ENCODE measurements around the gene WWC2.

WWC2 gene

DNA sequence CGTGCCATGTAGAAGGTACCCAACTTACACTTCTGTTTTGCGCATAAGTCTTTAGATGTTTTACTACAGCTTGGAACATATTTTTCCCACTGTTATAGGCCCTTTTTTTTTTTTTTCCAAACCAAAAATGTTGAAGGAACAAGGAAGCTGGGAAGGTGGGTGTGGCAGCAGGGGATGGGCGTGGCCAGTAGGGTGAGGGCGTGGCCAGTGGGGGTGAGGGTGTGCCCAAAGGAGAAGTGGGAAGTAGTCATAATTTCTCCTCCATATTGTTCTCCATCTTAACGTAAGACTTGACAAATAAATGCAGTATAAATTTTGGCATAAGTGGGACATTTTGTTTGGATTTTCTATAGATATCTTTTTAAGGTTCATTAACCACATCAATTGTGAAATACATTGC is 190.6 kb downstream of the WWC2 start:
- H3K27me3 Mint-ChIP-seq, result peaks cover 16% of the 10 kb centered on the region
- H3K36me3 Mint-ChIP-seq (ENCODE audit: insufficient read depth), result peaks cover 3% of the 10 kb centered on the region
- ATAC-seq (replicated peaks; ENCODE audit: extremely low read depth, poor library complexity, severe bottlenecking), result no peak
- no peak overlapping the region for H3K4me3 Mint-ChIP-seq
- H3K27ac Mint-ChIP-seq (ENCODE audit: low read depth), result no peak overlapping the region
- H3K9me3 Mint-ChIP-seq, result no peaks in the 10 kb centered on the region
- DNase-seq (ENCODE audit: low spot score in 2 of 2), result no peak
- no peaks in the 10 kb centered on the region for H3K4me1 Mint-ChIP-seq

DNA sequence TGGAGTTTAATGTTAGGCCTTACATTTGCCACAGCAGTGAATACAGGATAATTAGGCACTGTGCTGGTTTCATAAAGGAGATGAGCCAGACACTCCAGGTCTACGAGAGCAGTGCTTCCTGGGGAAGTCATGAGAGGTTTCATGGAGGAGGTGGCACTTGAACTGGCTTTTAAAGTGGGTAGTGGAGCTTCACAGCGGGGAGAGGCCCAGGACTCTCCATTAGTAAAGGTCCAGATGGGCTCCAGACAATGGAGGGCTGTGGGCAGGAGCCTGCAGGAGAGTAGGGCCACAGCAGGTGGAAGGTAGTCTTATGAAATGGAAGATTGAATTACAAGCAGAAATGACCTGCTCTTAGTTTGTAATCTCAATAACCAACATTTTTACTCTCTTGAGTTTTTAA is 192.0 kb downstream of the WWC2 start:
- no peak overlapping the region for H3K27ac Mint-ChIP-seq (ENCODE audit: low read depth)
- peaks cover 12% of the 10 kb centered on the region for H3K27me3 Mint-ChIP-seq
- DNase-seq (ENCODE audit: low spot score in 2 of 2) (no peak), ATAC-seq (replicated peaks; ENCODE audit: extremely low read depth, poor library complexity, severe bottlenecking) (no peak)
- H3K9me3 Mint-ChIP-seq, result no peaks in the 10 kb centered on the region
- H3K4me1 Mint-ChIP-seq, result no peaks in the 10 kb centered on the region
- H3K4me3 Mint-ChIP-seq, result no peak overlapping the region
- peaks cover 3% of the 10 kb centered on the region for H3K36me3 Mint-ChIP-seq (ENCODE audit: insufficient read depth)

DNA sequence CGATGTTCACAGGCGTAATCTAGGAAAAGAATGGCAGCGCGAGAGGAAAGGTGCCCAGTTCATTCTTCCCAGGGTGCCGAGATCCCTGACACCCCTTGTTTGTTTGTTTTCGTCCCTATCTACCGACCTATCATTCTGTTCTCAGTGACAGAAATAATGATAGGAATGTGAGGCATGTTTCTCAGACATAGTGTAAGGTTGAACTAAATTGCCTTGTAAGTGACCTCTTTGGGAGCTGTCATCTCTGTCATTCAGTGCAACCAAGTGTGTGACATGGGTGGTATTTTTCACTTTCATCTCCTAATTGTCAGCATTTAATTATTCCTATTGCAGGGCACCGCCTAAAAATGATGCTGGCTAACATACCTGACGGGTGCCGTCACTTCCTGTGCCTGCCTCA is 196.7 kb downstream of the WWC2 start:
- H3K9me3 Mint-ChIP-seq, result no peaks in the 10 kb centered on the region
- H3K36me3 Mint-ChIP-seq (ENCODE audit: insufficient read depth), result peaks cover 1% of the 10 kb centered on the region
- DNase-seq (ENCODE audit: low spot score in 2 of 2) (no peak), ATAC-seq (replicated peaks; ENCODE audit: extremely low read depth, poor library complexity, severe bottlenecking) (no peak)
- H3K27ac Mint-ChIP-seq (ENCODE audit: low read depth), result no peak overlapping the region
- no peaks in the 10 kb centered on the region for H3K4me1 Mint-ChIP-seq
- H3K27me3 Mint-ChIP-seq, result peaks cover 11% of the 10 kb centered on the region
- H3K4me3 Mint-ChIP-seq, result no peak overlapping the region

DNA sequence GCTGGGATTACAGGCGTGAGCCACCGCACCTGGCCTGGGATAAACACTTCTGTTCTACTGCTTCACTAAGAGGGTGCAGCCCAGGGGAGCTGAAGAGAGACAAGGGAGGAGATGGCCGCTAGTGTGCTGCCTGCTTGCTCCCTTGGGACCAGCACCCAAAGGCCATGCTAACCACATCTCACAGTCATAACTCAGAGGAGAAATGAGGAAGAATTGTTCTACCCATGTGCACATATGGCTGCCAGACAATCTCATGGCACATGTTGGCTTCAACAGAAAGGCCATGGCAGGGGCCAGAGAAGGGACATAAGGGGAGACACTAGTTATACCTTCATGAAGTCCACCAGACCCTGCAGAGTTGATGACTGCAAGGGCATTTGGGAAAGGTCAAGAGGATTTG is 198.6 kb downstream of the WWC2 start:
- Mint-ChIP-seq H3K36me3 (ENCODE audit: insufficient read depth) (peaks cover 1% of the 10 kb centered on the region), H3K4me3 (no peak overlapping the region), H3K9me3 (no peaks in the 10 kb centered on the region), H3K27me3 (peaks cover 11% of the 10 kb centered on the region), H3K27ac (ENCODE audit: low read depth) (no peak overlapping the region), H3K4me1 (no peaks in the 10 kb centered on the region)
- DNase-seq (ENCODE audit: low spot score in 2 of 2) (no peak), ATAC-seq (replicated peaks; ENCODE audit: extremely low read depth, poor library complexity, severe bottlenecking) (no peak)

GRCh38 chr4:183299464-183299863 is 200.4 kb downstream of the WWC2 start:
- no peak for ATAC-seq (replicated peaks; ENCODE audit: extremely low read depth, poor library complexity, severe bottlenecking)
- H3K27ac Mint-ChIP-seq (ENCODE audit: low read depth), result no peak overlapping the region
- H3K27me3 Mint-ChIP-seq, result peaks cover 18% of the 10 kb centered on the region
- no peaks in the 10 kb centered on the region for H3K4me1 Mint-ChIP-seq
- H3K9me3 Mint-ChIP-seq, result no peaks in the 10 kb centered on the region
- DNase-seq (ENCODE audit: low spot score in 2 of 2), result no peak
- H3K36me3 Mint-ChIP-seq (ENCODE audit: insufficient read depth), result no peaks in the 10 kb centered on the region
- H3K4me3 Mint-ChIP-seq, result no peak overlapping the region

DNA sequence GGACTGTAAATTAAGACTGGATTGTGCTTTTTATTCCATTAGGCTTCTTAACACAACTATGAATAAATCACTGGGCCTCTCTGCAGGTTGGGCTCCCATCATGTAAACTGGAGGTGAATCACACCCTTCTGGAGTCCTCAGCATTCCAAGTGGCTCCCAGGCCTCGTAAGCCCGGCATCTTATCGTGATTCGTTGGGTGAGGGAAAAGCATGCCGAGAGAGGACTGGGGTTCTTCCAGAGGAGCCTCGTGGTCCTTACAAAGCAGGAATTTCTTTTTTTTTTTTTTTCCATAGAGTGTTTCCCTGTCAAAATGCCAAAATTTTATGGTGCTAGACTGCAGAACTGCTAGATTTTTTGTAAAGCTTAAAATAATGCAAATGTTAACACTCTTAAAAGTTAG is 201.0 kb downstream of the WWC2 start:
- no peak for DNase-seq (ENCODE audit: low spot score in 2 of 2)
- H3K27ac Mint-ChIP-seq (ENCODE audit: low read depth), result no peak overlapping the region

DNA sequence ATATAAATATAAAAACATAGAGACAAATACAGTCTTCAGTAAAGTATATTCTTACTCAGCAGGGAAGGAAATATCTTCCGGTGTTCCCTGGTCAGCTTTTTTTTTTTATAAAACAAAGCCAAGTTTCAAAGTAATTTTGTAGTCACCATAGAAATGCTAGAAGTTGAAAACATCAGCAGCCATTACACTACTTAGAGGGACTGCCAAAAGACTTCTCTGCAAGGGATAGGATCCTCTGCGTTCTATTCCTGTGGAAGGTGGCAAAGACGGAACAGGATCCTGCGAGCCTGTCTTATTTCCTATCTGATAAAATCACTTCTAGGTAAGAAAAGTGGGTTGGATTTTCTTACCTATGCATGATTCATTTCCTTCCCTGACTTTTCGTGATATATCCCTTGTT is 201.6 kb downstream of the WWC2 start:
- Mint-ChIP-seq H3K9me3 (no peaks in the 10 kb centered on the region), H3K27ac (ENCODE audit: low read depth) (no peak overlapping the region), H3K27me3 (peaks cover 30% of the 10 kb centered on the region), H3K4me3 (no peak overlapping the region), H3K36me3 (ENCODE audit: insufficient read depth) (no peaks in the 10 kb centered on the region), H3K4me1 (no peaks in the 10 kb centered on the region)
- DNase-seq (ENCODE audit: low spot score in 2 of 2) (no peak), ATAC-seq (replicated peaks; ENCODE audit: extremely low read depth, poor library complexity, severe bottlenecking) (no peak)

More for the DNA sequence above, 201.0 kb downstream of the WWC2 start:
- no peak overlapping the region for H3K4me3 Mint-ChIP-seq
- ATAC-seq (replicated peaks; ENCODE audit: extremely low read depth, poor library complexity, severe bottlenecking), result no peak
- H3K27me3 Mint-ChIP-seq, result peaks cover 24% of the 10 kb centered on the region
- no peaks in the 10 kb centered on the region for H3K9me3 Mint-ChIP-seq
- no peaks in the 10 kb centered on the region for H3K4me1 Mint-ChIP-seq
- H3K36me3 Mint-ChIP-seq (ENCODE audit: insufficient read depth), result no peaks in the 10 kb centered on the region

- no peak for DNase-seq (ENCODE audit: low spot score in 2 of 2)
- no peaks in the 10 kb centered on the region for H3K36me3 Mint-ChIP-seq (ENCODE audit: insufficient read depth)
- no peak for ATAC-seq (replicated peaks; ENCODE audit: extremely low read depth, poor library complexity, severe bottlenecking)
- H3K27me3 Mint-ChIP-seq, result peaks cover 30% of the 10 kb centered on the region
- H3K27ac Mint-ChIP-seq (ENCODE audit: low read depth), result no peak overlapping the region
- H3K4me3 Mint-ChIP-seq, result no peak overlapping the region
- no peaks in the 10 kb centered on the region for H3K9me3 Mint-ChIP-seq
- H3K4me1 Mint-ChIP-seq, result no peaks in the 10 kb centered on the region
These were observed 204.2 kb downstream of the WWC2 start for GRCh38 chr4:183303301-183303700.

GRCh38 chr4:183304067-183304466 is 205.0 kb downstream of the WWC2 start:
- peaks cover 30% of the 10 kb centered on the region for H3K27me3 Mint-ChIP-seq
- H3K36me3 Mint-ChIP-seq (ENCODE audit: insufficient read depth), result no peaks in the 10 kb centered on the region
- DNase-seq (ENCODE audit: low spot score in 2 of 2), result no peak
- no peak overlapping the region for H3K4me3 Mint-ChIP-seq
- H3K9me3 Mint-ChIP-seq, result no peaks in the 10 kb centered on the region
- no peak for ATAC-seq (replicated peaks; ENCODE audit: extremely low read depth, poor library complexity, severe bottlenecking)
- no peaks in the 10 kb centered on the region for H3K4me1 Mint-ChIP-seq
- H3K27ac Mint-ChIP-seq (ENCODE audit: low read depth), result no peak overlapping the region

GRCh38 chr4:183304538-183304937 is 205.5 kb downstream of the WWC2 start:
- H3K27me3 Mint-ChIP-seq, result peaks cover 25% of the 10 kb centered on the region
- no peak overlapping the region for H3K4me3 Mint-ChIP-seq
- H3K9me3 Mint-ChIP-seq, result no peaks in the 10 kb centered on the region
- no peaks in the 10 kb centered on the region for H3K4me1 Mint-ChIP-seq
- no peaks in the 10 kb centered on the region for H3K36me3 Mint-ChIP-seq (ENCODE audit: insufficient read depth)
- ATAC-seq (replicated peaks; ENCODE audit: extremely low read depth, poor library complexity, severe bottlenecking) (no peak), DNase-seq (ENCODE audit: low spot score in 2 of 2) (no peak)
- no peak overlapping the region for H3K27ac Mint-ChIP-seq (ENCODE audit: low read depth)

DNA sequence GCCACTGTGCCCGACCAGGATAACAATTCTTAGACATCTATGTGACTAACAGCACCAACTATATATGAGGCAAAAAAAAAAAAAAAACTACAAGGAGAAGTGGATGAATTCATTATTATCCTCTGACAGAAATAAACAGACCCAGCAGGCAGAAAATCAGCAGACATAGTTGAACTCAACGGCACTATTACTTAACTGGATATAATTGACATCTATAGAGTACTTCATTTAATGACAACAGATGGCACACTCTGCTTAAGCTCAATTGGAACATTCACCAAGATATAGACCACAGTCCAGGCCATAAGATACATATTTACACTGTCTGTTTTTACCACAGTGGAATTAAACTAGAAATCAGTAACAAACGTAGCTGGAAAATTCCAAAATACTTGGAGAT is 207.8 kb downstream of the WWC2 start:
- H3K4me1 Mint-ChIP-seq, result no peaks in the 10 kb centered on the region
- no peak overlapping the region for H3K4me3 Mint-ChIP-seq
- H3K27ac Mint-ChIP-seq (ENCODE audit: low read depth), result no peak overlapping the region
- no peak for DNase-seq (ENCODE audit: low spot score in 2 of 2)
- no peak for ATAC-seq (replicated peaks; ENCODE audit: extremely low read depth, poor library complexity, severe bottlenecking)
- no peaks in the 10 kb centered on the region for H3K36me3 Mint-ChIP-seq (ENCODE audit: insufficient read depth)
- no peaks in the 10 kb centered on the region for H3K9me3 Mint-ChIP-seq
- peaks cover 21% of the 10 kb centered on the region for H3K27me3 Mint-ChIP-seq

GRCh38 chr4:183312841-183313240 is 213.8 kb downstream of the WWC2 start:
- ATAC-seq (replicated peaks; ENCODE audit: extremely low read depth, poor library complexity, severe bottlenecking), result no peak
- DNase-seq (ENCODE audit: low spot score in 2 of 2), result no peak
- peaks cover 36% of the 10 kb centered on the region for H3K27me3 Mint-ChIP-seq
- H3K4me1 Mint-ChIP-seq, result no peaks in the 10 kb centered on the region
- no peak overlapping the region for H3K27ac Mint-ChIP-seq (ENCODE audit: low read depth)
- no peak overlapping the region for H3K4me3 Mint-ChIP-seq
- H3K36me3 Mint-ChIP-seq (ENCODE audit: insufficient read depth), result peaks cover 2% of the 10 kb centered on the region
- H3K9me3 Mint-ChIP-seq, result no peaks in the 10 kb centered on the region

- peaks cover 2% of the 10 kb centered on the region for H3K36me3 Mint-ChIP-seq (ENCODE audit: insufficient read depth)
- H3K4me1 Mint-ChIP-seq, result no peaks in the 10 kb centered on the region
- no peak for ATAC-seq (replicated peaks; ENCODE audit: extremely low read depth, poor library complexity, severe bottlenecking)
- H3K27me3 Mint-ChIP-seq, result peaks cover 36% of the 10 kb centered on the region
- DNase-seq (ENCODE audit: low spot score in 2 of 2), result no peak
- no peak overlapping the region for H3K4me3 Mint-ChIP-seq
- H3K27ac Mint-ChIP-seq (ENCODE audit: low read depth), result no peak overlapping the region
- no peaks in the 10 kb centered on the region for H3K9me3 Mint-ChIP-seq
These were observed 215.3 kb downstream of the WWC2 start for GRCh38 chr4:183314336-183314735.

DNA sequence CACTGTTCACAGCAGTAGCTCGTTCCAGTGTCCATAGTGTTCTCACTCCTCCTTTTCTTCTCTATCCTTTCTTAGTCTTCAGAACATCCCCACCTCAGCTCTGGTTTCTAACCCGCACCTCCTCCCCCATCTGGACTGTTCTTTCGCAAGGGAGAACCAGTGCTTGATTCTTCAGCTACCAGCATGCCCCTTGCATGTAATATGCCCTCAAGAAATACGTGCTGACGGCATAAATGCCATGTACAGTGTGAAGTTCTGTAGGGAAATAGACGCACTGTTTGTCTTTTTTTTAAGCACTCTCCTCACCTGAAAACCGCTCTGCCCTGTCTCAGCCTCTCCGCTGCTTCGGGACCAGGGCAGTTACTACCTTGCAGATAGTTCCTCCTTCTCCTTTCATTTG is 215.7 kb downstream of the WWC2 start:
- H3K9me3 Mint-ChIP-seq, result no peaks in the 10 kb centered on the region
- no peak overlapping the region for H3K4me3 Mint-ChIP-seq
- H3K27ac Mint-ChIP-seq (ENCODE audit: low read depth), result no peak overlapping the region
- H3K4me1 Mint-ChIP-seq, result no peaks in the 10 kb centered on the region
- no peak for DNase-seq (ENCODE audit: low spot score in 2 of 2)
- ATAC-seq (replicated peaks; ENCODE audit: extremely low read depth, poor library complexity, severe bottlenecking), result no peak
- H3K36me3 Mint-ChIP-seq (ENCODE audit: insufficient read depth), result peaks cover 2% of the 10 kb centered on the region
- H3K27me3 Mint-ChIP-seq, result peaks cover 36% of the 10 kb centered on the region
